GM19467 (cell line): ENCODE measurements around the gene DRD5.
"Not testable (repeated sequence)": the region's sequence is repeated elsewhere in the genome, so short reads cannot be mapped to it uniquely, and the experiment has no call there.

Source experiments
- ATAC-seq: cut with Tn5 transposase; IDR thresholded peaks from one replicate; pipeline ENCODE4 v1.9.1; 2021; ENCODE audit warnings: mild to moderate bottlenecking, moderate library complexity; ENCODE audit not compliant: unreplicated experiment

DRD5 gene

DNA sequence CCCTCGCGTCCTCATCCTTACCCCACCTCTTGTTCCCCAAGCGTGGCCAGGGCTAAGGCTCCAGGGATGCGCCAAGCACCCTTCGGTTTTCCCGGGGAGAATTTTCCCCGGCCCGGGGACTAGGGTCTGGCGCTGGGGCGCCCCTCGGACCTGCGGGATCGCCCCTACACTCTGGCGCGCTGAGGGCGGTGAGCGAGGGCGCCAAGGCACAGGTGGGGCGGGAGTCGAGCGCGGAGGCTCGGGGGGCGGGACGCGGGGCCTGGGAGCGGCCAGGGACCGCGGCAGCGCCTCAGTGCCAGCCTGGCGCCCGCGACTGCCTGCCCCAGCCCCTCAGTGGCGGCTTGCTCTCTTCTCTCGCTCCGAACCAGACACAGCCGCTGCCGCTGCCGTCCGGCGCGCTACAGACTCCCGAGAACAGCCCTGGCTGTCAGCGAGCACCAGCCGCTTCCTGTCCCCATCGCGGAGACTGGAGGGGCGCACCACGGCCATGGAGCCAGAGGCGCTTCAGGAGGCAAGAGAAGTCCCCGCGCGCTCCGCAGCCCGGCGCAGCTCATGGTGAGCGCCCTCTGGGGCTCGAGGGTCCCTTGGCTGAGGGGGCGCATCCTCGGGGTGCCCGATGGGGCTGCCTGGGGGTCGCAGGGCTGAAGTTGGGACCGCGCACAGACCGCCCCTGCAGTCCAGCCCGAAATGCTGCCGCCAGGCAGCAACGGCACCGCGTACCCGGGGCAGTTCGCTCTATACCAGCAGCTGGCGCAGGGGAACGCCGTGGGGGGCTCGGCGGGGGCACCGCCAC is at the start of gene DRD5:
Gene DRD5 (plus strand): TSS at position 292 of the 793 bp plus-strand sequence. CDS start 396 bp downstream, at position 688.
- no peak for ATAC-seq

DNA sequence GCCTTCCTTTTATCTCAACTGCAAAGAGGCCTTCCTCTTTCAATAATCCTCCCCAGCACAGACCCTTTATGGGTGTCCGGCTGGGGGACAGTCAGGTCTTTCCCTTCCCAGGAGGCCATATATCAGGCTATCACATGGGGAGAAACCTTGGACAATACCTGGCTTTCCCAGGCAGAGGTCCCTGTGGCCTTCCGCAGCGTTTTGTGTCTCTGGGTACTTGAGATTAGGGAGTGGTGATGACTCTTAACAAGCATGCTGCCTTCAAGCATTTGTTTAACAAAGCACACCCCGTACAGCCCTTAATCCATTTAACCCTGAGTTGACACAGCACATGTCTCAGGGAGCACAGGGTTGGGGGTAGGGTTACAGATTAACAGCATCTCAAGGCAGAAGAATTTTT is 49.2 kb upstream of the DRD5 start:
- not testable (repeated sequence) for ATAC-seq

DNA sequence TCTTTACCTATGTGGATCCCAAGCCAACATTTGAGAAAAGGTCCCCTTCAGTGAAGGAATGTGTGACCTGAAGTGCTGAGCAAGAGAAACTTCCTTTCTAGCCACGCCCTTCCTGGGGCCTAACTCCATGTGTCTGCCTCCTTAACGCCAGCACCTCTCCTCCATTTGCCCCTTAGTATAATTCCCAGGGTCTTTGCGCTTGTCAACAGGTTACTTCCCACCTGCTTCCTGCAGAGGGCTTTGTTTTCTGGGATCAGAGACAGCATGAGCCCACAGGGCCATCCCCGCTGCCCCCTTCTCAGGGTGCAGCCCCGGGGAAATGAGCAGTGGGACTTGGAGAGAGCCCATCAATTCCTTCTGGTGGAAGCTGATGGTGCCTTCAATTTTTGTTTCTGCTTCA is 45.9 kb upstream of the DRD5 start:
- ATAC-seq = no peak

DNA sequence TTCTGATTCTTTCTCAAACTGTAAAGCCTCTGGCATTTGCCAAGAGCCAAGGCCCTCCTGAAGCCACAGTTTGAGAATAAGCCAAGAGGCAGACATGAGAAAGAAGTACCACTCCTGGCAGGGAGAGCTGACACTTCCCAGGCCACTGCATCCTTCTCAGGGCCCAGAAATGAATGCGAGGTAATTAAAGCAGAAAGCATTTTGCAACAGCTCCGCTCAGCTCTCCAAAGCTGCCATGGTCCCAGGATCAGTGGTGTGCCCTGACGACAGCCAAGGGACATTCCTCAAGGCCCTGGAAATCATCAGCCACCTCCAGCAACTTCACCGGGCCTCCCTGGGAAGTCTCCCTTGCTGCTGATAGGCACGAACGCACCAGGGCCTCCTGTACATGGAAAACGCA is 44.2 kb upstream of the DRD5 start:
- ATAC-seq = not testable (repeated sequence)

DNA sequence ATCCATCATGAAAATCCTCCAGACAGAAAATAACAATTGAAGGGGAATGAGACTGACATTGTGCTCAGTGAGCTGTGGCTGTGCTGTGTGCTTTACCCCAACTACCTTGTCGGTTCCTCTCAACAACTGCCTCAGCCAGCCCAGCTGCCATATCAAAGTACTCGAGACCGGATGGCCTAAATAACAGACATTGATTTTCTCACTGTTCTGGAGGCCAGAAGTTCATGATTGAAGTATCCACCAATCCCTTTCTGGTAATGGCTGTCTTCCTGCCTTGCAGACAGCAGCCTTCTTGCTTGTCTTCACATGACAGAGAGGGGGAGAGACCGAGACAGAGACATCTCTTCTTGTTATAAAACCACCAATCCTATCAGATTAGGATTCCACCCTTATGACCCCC is 37.6 kb upstream of the DRD5 start:
- ATAC-seq = not testable (repeated sequence)

DNA sequence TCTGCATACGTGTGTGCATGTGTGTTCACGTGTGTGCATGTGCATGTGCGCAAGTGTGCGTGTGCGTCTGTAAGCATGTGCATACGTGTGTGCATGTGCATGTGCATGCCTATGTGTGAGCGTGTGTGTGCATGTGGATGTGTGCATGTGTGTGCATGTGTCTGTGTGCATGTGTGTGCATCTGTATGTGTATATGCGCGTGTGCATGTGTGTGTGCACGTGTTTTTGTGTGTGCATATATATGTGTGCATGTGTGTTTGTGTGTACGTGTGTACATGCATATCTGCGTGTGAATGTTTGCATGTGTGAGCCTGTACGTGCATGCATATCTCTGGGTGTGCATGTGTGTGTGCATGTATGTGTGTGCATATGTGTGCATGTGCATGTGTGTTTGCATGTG is 35.7 kb upstream of the DRD5 start:
- ATAC-seq = no peak

DNA sequence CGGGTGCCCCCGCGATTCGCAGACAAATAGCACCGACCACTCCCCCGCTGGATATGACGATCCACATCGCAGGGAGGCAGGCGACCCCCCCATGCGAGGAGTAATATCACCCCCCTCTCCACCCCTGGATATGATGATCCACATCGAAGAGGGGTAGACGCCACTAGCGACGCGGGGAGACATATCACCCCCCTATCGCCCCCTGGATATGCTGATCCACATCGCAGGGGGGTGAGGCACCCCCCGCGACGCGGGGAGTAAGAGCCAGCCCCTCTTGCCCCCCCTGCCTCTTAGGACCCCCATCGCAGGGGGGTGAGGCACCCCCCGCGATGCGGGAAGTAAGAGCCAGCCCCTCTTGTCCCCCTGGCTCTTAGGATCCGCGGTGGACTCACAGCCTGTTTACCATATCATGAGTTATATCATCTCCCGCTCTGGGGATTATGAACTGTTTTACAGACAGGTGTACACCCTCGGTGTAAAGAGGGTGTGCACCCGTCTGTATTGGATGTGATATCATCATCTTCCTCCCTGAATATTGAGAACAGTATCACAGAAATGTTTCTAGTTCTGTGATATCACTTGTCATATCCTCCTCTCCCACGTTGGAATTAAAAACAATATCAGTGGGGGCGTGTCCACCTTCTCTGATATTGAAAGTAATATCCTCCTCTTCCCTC is 22.7 kb upstream of the DRD5 start:
- ATAC-seq = no peak

DNA sequence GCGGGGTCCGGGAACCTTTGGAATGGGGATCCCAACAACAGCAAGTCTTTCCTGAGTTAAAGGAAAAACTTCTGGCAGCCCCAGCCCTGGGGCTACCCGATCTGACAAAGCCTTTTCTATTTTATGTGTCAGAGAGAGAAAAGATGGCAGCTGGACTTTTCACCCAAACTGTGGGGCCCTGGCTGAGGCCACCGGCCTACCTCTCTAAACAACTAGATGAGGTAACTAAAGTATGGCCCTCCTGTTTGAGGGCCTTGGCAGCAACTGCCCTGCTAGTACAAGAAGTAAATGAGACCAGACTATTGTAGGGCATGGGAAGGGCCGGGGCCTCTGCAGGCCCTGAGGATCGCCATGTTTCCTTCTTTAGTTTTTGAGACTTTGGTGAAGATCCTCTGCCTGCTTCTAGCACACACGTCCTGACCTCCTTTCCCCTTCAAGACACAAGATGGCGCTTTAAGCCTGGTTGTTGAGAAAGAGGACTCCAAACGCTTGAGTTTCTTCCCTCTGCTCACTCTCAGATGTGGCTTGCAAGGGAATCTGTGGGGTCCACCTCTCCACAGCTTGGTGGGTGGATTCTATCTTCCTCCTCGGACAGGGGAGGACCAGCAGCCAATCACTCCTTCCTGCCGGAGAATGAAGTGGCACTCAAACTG is 18.5 kb upstream of the DRD5 start:
- ATAC-seq = no peak

DNA sequence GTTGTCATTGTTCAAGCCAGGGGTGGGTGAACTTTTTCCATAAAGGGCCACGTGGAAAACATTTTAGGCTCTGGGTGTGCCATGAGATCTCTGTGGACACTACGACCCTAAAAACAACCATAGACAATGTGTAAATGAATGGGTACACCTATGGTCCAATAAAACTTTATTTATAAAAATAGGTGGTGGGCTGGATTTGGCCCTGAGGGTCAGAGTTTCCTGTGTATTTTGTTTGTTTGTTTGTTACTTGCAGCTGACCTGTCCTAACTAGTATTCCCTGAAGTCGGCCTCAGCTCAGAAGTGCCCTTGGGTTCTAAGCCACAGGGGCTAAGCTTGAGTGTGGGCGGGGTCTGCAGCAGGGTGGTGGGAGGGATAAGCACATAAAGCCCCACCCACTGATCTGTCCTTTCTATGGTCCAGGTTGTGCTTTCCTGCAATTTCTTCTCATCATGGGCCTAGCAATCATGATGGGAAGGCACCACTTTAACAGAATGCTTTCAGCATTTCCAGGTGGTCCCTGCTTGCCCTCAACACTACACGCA is 17.2 kb upstream of the DRD5 start:
- no peak for ATAC-seq

DNA sequence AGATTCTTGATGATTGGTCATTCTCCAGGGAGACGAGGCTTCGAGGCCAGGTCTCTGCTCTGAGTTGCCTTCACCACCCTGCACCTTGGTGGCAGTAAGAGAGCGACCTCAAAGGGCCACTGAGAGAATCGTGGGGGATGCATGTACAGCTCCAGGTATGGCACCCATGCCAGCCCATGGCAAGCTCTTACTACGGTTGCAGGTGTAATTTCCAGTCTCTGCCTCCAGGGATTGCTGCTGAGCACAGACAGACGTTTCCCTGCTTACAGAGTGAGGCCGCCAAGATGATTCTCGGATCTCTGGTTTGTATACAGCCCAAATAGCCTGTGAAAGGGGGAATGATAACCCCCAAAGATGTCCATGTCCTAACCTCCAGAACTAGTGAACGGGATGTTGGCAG is 16.3 kb upstream of the DRD5 start:
- ATAC-seq = no peak

DNA sequence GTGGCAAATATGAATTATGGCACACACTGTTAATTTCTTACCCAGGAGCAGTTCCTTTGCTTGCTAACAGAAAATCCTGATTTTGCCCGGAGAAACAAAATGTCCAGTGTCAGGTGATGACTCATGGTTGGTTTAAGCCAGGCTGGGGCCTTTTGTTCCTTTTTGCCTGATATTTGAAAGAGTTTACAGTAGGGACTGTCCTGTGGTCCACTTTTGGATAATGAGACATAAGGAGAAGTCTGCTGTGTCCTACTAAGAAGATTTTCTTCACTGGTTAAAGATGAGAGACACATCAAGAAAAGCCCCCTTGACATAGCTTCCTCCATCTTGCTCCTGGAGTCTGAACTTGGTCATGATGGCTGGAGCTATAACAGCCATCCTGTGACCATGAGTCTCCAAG is 12.1 kb upstream of the DRD5 start:
- no peak for ATAC-seq

DNA sequence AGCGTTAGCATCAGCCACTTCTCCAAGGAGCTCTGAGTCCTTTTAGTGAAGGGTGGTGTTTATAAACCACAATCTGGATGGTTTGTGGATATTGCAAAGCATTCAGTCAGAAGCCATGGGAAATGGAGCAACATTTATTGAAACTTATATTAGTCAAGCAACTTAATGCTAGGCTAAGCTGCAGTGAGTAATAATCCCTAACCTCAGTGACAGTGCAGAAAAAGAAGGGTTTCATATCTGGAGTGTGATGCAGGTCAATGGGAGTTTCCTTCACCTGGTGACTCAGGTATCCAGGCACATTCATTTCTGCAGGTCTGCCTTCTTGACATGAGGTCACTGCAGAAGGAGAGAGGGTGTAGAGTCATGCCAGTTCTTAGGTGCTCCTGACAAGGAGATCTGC is 10.4 kb upstream of the DRD5 start:
- no peak for ATAC-seq

DNA sequence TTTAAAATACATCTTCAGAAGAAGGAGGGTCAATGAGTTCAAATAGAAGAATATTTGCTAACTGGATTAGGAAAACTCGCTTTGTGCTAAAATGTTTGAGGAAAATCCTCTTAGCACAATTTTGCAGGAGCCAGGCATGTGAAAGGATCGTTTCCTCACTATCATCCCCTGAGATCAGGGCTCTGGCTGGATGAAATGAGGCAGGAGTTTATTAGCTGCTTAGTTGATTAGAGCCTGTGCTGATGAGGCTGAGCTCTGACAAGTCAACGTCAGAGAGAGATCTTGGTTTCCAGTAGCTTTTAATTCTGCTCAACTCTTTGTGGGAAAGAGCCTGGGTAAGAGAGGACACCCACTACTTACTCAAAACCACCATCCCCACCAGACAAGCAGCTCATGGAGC is 8.0 kb upstream of the DRD5 start:
- ATAC-seq = no peak

DNA sequence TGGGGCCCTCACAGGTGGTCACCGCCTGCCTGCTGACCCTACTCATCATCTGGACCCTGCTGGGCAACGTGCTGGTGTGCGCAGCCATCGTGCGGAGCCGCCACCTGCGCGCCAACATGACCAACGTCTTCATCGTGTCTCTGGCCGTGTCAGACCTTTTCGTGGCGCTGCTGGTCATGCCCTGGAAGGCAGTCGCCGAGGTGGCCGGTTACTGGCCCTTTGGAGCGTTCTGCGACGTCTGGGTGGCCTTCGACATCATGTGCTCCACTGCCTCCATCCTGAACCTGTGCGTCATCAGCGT is 652 bp downstream of the DRD5 start:
- ATAC-seq = no peak

DNA sequence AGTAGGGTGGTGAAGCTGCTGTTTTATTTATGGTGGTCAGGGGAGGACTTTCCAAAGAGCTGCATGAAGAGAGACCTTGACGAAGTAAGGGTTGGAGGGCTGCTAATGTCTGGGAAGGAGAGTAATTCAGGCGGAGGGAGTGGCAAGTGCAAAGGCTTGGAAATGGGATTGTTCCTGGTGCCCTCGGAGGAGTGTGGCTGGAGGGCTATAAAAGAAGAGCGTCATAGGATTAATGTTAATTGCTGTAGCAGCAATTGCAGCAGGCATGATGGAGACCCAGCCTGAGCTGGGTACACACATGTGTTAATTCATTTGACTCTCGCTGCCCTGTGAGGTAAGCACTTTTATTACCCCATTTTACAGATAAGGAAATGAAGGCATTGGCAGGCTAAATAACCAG is 4.5 kb downstream of the DRD5 start:
- ATAC-seq = not testable (repeated sequence)

DNA sequence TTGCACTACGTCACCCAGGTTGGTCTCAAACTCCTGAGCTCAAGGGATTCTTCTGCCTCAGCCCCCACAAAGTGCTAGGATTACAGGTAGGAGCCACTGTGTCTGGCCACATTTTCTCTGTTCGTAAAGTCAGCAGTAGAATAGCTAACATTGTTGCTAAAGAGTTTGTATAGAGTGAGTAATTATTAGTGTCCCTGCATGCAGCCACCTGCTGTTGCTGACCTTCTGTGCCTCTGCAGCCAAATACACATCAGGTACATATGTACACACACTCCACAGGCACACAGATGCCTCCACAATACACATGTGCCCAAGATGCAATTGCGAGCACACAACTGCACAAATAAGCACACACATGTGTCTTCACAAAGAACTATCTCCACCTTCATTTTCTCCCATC is 10.9 kb downstream of the DRD5 start:
- ATAC-seq = no peak

DNA sequence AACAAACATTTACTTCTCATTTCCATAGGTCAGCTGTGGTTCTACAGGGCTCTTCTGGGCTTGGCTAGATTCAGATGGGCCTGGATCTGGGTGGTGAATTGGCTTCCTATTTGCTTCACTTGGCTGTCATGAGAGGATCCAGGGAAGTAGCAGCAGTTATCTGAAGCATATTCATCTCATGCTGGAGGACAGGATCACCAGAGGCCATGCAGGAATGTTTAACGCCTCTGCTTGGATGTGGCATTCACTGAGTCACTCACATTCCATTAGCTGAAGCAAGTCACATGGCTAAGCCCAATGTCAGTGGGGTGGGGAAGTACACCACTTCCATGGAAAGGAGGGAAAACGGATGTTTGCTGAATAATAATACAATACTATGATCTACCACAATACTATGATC is 15.2 kb downstream of the DRD5 start:
- ATAC-seq = not testable (repeated sequence)

DNA sequence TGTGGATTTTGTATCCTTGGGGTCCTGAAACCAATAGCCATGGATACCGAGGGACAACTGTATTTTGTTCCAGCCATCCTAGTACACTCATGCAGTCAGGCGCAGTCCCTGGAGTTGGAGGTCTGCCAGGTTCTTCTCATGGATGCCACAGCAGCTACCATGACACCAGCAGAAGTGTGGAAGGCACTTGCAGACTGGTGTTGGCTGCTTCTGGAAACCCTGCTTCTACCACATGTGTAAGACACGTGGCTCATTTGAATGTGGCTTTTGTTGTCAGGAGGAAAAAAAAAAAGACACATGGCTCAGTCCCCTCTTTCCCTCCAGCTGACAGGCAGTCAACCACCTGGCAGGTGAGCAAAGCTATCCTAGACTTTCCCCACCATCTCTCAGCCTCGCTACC is 19.4 kb downstream of the DRD5 start:
- ATAC-seq = no peak

DNA sequence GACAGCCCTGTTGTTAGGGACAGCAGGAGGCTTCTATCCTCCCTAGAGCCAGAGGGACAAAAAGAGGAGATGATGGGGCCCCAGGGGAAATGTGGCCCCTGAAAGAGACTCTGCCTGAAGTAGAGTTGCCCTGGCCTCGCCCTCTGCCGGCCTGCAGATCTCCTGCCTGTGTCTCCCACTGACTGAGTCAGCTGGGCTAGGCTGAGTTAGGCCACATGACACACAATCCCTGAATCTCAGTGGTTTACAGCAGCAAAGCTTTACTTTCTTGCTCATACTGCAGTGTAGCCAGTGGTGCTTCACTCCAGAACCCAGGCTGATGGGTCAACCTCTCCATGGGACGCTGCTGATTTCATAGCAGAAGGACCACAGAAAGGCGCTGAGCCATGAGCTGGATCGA is 23.5 kb downstream of the DRD5 start:
- no peak for ATAC-seq

DNA sequence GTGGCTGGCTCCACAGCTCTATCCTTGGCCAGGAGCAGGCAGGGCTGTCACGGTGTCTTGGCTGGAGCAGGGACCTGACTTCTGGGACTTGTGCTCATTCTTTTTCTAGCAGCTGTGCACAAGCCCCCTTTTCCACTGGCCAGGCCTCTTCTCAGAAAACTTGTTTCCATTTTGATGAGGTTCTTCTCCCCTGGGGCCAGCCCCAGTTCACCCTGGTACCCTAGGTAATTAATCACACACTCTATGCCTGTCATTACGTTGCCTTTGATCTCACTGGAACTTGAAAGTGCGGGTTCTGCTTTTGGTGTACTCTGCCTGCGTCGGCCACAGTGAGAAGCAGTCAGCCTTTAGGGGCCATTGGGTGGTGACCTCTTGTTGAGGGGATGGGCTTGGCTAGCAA is 26.6 kb downstream of the DRD5 start:
- ATAC-seq = no peak

DNA sequence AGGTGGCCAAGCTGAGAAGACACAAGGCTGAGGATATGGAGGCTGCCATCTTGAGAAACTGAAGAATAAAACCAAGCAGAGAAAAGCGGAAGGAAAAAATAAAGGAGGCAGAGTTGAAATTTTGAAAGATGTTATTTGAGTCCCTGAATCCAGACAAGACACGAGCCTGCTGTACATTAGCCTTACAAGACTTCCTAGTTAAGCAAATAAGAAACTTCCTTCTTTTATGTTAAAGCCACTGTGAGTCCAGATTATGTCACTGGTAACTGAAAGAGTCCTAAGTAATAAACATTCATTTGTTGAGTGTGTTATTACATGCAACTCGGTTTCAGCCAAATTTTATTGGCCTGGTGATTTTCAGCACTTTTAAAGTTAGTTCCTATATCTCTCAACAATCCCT is 30.4 kb downstream of the DRD5 start:
- ATAC-seq = no peak
